M059J (cell line): ENCODE results near the gene TOMM34. TPM values are rescaled to one million over a fixed set of nuclear protein-coding genes. Genes with fewer than 3 reads are reported as not detected.

ENCODE experiments used
- DNase-seq: peaks from one replicate; pipeline ENCODE4 v3.0.0-alpha.2; 2012; ENCODE audit warnings: low read depth
- total RNA-seq: library from RNA; depleted of rRNA; stranded (reverse); fragments of >200 nt; shearing (Covaris generic); gene quantifications from 2 replicates; pipeline ENCODE4 v1.2.3, GENCODE V29; 2014

TOMM34 gene
- total RNA-seq, 1 experiment from 2014 or later: 118 TPM

DNA sequence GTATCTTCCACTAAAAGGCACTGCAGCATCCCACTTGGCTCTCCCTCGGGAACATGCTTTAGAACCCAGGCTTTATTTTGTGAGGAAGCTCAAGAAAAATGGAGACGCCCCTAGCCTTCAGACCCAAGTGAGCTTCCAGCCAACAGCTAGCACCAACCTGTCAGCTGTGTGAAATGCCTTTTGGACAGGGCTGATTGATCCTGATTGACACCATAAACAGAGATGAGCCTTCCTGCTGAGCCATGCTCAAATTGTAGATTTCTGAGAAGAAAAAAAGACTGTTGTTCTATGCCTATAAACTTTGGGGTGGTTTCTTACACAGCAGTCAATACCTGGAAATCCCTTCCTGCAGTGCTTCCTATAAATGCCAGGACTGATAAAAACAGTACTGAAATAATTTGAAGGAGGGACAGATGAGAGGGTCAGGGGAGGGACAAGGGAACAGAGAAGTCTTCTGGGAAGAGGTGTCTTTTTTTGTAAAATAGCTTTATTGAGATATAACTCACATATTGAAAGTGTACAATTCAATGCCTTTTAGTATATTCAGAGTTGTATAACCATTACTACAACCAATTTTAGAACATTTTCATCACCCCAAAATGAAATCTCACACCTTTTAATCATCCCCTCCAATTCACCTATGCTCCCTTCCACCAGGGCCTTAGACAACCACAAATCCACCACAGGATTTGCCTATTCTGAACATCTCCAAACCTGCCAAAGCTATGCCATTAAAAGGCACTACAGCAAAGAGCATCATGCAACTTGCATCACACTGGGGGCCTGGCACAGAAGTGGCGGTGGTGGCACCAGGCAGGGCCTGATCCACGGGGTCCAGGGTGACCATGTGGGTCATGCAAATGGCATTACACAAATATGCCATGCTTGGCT is 3.4 kb upstream of the TOMM34 start:
- no peak for DNase-seq

DNA sequence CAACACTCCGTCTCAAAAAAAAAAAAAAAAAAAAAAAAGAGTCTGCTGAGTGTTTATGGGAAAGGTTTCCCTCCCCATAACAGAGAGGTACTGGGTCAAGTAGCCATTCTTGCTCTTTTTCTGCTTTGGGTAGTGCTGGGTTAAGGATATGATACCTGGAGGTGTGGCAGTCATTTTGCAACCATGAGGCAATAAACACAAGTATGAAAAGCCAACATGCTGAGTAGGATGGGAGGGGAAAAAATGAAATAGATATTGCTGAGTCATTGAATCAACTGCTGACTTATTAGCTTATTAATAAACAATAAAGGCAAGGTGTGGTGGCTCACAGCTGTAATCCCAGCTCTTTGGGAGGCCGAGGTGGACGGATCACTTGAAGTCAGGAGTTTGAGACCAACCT is 2.3 kb upstream of the TOMM34 start:
- DNase-seq: no peak

DNA sequence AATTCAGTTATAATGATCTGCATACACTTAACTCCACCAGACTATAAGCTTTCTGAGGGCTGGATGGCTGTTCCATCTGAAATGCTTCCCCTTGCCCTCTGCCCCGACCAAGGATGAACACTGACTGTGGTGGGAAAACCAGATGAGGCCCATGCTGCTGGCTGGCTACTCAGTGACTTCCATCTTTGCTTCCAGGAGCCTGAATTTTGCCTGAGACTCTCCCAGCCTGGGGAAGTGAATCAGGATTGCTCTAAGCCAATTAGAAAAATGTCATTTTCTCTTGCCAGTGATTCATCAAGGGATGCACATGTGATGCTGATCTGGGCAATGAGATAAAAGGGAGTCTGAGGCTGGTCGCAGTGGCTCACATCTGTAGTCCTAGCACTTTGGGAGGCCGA is 1.7 kb upstream of the TOMM34 start:
- DNase-seq: peak; percentile 84

DNA sequence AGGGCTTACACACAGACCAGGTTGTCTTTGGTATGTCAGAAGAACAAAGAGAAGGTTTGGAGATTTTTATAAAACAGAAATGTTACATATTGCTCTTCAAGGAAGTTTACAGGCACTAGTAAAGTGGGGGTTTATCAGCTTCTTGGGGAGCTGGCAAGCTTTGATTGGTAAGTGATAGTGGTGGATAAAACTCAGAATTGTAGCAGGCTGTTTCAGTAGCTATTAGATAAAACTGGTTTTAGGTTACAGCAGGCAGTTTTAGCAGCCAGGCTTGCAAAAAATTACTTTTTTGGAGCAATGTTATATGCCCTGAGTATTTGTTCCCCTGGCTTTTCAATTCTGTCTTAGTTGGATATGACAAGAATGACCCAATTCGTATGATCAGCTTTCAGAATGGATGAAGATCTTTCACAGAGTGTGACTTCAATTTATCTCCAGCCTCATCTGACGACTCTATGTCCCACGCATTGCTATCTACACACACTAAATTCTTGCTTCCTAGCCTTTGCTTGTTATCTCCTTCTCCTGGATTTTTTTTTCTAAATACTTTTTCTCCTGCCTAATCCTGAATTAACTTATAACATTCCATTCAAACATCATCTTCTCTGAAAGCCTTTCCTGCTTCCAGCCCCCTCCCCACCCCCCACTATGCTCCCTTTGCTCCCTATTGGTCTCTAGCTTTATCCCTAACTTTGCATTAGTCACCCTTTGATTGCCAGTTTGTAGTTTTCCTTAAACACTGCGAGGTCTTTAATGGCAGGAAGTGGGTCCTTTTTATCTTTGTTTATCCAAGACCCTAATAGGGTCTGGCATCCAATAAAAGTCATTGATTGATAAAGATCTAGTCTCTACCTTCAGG is 1.0 kb upstream of the TOMM34 start:
- peak; percentile 54 for DNase-seq

DNA sequence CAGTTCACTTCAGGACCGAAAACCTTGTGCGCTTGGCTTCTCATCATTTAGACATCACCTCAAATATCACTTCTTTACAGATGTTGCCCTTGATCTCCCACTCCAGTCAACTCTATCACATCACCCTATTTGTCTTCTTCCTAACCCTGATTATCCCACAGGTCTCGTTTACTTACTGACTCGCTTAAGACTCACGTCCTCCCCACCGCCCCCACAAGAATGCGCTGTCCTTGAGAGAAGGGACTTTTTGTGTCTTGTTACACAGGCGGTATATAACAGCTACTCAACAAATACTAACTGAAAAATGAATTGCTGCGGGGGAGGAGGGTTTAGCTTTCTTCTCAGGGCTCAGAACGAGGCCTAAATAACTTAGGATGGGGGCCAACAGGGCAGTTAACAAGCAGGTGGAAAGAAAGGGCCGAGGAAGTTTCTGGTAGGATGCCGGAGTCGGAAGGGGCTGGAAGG is 527 bp downstream of the TOMM34 start:
- DNase-seq: peak; percentile 82

DNA sequence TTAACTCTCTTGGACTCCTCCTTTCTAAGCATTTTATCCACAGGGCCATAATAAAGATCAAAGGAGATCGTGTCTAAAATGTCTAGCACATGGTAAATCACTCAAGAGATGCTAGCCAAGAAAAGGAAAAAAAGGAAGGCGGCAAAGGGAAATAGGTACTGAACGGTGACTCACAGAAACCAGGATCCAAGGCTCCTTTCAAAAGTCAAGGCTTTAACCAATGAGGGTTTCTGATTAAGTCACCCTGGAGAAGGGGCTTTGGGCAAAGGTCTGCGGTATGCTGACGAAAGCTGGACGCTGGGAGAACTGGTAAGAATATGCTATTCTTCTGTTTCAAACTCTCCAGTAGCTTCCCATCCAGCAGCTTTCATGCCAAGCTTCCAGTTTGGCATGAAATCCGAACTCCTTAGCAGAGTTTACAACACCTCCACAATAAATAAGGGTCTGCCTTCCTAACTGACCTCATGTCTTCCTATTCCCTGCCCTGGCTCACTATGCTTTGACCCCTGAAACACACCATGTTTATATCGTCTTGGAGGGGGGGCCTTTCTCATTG is 1.0 kb downstream of the TOMM34 start:
- DNase-seq: peak; percentile 75

DNA sequence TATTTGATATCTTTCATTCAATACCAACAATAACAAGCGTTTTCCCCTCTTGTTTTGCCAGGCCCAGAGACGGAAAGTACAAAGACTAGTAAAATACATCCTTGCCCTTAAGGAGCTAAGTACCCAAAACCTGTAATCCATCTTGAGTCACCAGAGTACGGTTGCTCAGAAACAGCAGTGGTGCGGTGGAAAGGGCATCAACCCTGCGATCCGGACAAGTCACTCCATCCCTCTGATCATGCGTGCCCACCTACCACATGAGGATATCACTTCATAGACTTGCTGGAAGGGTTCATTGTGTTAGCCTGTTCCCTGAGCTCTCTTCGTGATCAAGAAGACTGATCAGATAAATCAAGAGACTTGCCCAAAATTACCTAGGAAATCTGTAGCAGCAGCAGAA is 1.9 kb downstream of the TOMM34 start:
- no peak for DNase-seq

DNA sequence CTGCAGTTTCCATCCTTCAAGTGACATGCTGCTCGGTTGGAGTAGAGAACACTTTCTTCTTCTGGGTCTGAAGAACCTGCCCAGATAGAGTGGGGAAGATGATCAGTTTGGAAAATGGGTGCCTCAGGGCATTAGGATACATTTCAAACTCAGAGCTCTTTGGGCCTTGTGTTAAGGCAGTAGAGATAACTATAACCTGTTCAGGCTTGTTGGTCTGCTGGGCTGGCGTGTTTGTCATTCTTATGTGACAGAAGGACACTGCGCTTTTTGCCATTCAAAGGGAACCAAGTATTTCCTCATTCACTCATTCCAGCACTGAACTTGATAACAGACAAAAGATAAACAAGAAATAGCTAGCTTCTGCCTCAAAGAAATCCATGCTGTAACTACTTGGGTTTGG is 3.8 kb downstream of the TOMM34 start:
- no peak for DNase-seq

DNA sequence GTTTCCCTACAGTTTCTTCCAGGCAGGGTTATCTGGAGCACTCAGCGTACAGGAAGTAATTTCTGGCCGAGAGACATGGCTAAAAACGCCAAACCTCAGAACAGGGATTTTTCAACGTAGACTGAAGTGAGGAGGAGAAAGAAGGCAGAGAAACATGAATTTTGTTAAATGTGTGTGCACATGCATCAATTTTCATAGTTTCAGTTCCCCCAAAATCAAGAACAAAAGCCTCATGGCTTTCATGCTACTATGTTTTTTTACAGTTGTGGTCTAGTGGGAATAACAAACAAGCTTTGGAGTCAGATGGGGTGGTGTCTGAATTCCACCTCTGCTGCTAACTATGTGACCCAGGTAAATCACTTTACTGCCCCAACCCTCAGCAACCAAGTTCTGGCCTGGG is 4.9 kb downstream of the TOMM34 start:
- no peak for DNase-seq

DNA sequence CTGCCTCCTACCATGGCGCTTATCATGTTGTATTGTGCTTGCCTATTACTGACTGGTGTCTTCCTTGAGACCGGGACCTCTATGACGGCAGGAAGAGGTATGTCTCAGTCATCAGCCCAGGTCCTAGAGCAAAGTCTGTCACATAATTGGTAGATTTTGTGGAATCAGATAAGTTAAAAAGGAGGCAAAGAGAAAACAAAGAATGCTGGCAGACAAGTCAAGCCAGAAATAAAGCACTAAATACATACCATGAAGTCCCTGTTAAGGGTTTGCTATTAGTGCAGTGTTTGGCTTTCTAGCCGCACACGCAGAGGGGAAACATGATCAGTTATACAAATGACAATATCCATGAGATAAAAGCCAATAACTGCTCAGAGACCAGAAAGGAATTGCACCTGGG is 6.0 kb downstream of the TOMM34 start:
- no peak for DNase-seq

DNA sequence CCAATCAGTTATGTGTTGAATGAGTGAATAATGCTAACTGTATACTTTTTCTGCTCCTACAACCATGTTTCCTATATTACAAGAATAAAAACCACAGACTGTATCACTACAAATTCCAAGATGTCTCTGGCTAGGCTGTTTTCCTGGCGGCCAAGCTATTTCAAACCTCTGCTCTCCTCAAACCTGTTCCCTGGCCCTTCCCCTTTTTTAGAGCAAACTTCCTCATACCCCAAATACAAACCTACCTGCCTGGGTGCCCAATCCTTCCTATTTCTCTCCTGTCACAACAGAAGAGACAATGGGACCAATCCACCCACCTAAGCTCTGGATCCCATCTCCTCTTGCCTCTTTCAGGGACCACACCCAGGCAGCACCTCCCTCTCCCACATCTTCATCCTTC is 7.5 kb downstream of the TOMM34 start:
- no peak for DNase-seq

DNA sequence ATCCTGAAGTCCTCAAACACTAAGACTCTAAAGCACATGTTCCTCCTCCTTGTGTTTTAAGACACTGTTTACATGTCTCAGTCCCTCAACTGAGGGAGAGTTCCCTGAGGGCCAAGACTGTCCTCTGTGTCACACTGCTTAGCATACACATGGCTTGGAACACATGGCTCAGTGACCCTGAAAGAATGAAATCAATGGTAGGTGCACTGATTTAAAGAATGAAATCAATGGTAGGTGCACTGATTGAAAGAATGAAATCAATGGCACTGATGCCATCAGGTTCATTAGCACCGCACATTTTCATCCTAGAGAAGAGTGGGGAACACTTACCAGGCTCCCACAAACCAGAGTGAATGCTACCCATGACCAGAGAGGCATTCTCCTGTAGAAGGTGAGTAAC is 9.8 kb downstream of the TOMM34 start:
- DNase-seq: no peak

DNA sequence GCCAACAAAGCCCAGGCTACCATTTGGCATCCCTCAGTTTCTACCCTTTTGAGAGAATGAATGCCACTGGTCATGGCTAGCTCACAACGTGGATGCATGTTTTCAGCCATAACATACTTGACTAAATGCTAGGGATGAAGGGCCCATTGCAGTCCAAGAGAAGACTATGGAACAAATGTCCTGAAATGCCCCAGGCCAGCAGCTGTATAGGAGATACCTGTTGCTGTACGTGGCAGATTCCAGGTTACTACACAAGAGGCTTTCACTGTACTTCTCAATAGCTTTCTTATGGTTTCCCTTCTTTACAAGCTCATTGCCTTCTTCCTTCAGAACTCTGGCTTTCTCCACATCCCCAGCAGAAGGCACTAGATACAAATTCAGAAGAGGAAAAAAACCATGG is 11.7 kb downstream of the TOMM34 start:
- DNase-seq: no peak

DNA sequence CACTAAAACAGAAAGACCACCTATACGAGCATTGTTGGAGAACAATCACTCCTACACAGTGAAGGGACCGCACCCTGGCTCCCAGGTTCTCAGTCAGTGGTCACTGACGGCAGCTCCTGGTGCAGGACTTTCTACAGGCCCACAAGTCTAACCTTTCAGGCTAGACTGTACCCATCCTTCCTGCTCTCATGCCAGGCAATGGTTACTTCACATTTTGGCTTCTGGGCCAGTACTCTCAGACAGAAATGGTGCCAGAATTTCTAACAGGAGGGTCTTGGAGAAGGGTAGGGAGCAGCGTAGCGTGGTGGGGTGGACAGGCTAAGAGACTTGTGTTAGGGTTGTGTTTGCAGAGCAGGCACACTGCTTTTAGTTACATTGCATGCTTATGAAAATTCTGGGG is 12.1 kb downstream of the TOMM34 start:
- no peak for DNase-seq

DNA sequence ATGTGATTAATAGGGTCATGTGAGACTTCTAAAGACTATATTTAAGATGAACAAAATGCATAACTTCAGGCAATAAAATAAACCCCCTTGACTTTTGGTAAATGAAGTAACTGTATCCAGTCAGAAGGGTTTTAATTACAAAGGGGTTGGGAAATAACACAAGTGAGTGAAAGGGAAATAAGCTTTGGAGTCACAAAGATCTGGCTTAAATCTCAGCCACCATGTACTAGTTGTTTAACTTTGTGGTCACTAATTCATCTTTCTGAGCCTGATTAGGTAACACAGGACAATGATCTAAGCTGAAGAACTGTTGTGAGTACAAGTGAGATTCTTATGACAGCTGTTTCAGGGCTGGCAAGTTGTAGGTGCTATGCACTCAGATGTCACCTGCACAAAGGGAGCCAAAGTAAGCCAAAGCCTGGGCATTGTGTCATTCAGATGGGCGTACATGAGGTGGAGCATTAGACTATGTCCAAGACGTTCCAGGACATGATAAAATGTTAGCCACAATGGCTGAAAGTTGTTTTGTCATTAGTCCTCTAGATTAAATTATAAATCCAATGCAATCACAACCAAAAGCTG is 13.8 kb downstream of the TOMM34 start:
- no peak for DNase-seq

DNA sequence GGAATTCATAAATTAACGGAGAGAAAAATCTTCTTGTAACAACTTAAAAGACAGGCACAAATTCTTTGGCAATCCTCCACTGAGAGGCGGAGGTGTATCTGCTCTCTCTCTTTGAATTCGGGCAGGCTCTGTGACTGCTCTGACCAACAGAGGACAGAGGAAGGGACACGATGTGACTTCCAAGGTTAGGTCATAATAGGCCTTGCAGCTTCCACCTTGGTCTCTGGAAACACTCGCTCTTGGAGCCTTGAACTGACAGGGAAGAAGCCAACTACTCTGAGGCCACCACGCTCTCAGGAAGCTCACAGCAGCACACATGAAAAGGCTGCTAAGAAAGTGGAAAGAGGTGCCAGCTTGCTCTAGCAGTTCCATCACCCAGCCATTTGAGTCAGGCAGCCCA is 14.9 kb downstream of the TOMM34 start:
- no peak for DNase-seq

DNA sequence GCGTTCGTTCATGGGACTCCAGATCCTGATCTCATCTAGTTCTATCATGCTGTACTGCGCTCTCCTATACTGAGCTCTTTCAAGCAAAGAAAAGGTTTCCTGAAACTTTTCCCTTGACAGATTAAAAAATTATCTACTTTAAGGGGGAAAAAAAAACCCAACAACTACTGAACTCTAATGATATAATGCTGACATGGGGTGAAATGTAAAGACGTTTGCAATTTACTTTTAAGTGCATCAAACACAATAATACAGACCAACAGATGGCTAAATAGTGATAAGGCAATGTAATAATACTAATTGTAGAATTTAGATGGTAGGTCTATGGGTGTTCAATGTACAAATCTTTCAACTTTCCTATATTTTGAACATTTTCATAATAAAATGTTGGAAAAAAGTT is 16.4 kb downstream of the TOMM34 start:
- no peak for DNase-seq

DNA sequence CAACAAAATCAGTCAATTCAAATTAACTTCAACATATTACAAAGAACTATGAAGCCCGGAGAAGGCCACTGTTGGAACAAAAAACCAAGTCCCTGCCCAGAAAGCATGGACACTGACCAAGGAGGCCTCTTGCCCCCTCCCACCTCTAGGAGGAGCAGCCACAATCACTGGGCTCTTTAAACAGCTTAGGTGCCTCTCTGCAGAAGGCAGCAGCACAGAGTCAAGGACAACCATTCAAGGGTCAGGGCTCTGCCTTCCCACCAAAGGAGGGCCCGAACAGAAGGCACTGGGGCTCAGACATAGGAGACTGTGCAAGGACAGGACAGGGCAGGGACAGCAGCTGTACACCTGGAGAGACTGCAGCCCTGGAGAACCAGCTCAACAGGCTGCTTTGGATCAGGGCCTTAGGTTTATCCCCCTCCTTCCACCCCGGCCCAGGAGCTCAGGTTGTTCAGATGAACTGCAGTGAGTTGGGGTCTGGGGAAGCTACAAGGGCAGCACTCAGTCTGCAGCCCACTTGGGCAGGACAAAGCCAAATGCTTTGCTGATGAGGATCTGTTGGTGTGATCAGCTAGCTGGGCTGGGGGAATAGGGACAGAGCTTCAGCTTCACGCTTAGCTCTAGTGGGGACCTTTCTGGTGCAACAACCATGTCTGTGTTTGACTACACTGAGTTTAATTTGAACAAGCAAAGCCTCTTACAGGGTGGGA is 17.8 kb downstream of the TOMM34 start:
- DNase-seq: no peak

DNA sequence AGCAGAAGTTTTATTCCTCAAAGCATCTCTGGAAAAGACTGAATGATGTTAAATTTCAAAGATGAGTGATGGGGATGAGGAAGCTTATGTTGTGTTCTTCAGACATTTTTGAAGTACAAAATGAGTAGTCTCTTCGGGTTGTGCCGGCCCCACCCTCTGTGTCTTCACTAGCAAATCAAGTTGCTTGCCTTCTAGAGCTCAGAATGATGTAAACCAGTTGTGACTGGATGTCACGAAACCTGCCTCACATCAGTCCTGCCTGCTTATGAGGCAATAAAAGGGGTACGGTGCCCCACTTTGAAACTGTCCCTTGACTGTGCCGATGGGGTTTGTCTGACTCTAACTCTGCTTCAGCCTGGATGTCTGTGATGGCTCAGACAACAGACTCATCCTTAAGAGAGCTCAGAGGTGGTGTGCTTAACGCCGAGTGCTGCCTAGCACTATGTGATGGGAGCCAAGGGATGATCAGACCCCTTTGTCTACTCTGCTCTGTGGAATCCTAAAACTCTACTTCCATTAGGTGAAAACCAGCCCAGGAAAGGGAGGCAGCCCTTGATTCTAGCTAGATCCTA is 19.0 kb downstream of the TOMM34 start:
- DNase-seq: no peak

DNA sequence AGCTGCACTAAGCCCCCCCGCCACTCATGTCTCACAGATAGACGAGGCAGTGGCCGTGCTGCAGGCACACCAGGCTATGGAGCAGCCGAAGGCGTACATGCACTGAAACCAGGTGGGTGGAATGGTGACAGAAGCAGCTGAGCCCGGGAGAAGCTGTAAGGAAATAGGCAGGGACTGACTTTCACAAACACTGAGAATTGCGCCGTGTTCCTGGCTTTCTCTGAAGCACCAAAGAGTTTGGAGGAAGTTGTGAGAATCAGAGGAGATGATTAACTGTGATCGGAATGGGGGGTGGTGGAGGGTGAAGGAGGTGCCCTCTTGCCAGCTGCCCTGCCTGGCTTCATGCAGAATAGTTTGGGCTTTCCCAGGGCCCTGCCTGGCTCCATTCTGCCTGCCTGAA is 21.6 kb downstream of the TOMM34 start:
- no peak for DNase-seq

DNA sequence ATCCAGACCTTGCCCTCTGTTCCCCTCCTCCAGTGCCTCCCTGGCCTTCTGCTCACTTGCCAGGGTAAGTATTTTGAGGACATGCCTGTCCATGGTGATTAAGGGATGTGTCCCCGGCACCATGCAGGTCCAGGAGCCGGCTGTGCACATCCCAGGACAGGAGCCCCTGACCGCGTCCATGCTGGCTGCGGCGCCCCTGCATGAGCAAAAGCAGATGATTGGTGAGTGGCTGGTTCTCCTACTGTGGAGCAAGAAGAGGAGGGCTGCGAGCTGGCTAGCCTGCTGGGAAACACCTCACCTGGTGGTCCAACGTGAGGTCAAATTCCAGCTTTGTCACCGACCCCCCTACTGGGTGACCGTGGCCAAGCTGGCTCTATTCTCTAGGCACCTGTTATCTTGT is 23.7 kb downstream of the TOMM34 start:
- DNase-seq: no peak
